Measurements from ENCODE around the gene ARL16.
A peak's percentile ranks its signal among the peaks of the same experiment; 100 is the strongest.

Gene ARL16

GRCh38 chr17:81666092-81666341 lies 17.6 kb downstream of the ARL16 start:
- TF ChIP-seq, protein P1, sequence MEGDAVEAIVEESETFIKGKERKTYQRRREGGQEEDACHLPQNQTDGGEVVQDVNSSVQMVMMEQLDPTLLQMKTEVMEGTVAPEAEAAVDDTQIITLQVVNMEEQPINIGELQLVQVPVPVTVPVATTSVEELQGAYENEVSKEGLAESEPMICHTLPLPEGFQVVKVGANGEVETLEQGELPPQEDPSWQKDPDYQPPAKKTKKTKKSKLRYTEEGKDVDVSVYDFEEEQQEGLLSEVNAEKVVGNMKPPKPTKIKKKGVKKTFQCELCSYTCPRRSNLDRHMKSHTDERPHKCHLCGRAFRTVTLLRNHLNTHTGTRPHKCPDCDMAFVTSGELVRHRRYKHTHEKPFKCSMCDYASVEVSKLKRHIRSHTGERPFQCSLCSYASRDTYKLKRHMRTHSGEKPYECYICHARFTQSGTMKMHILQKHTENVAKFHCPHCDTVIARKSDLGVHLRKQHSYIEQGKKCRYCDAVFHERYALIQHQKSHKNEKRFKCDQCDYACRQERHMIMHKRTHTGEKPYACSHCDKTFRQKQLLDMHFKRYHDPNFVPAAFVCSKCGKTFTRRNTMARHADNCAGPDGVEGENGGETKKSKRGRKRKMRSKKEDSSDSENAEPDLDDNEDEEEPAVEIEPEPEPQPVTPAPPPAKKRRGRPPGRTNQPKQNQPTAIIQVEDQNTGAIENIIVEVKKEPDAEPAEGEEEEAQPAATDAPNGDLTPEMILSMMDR (IDR thresholded peaks at IDR 0.05; ENCODE audit: borderline replicate concordance, control extremely low read depth, extremely low read depth, insufficient read depth, missing control alignments), result no peak
- in situ Hi-C loops (cut with MboI; ENCODE audit: low sequenced_read_pairs, unreplicated experiment), result no loop called here
- no peak for DNase-seq (ENCODE audit: low spot score)

DNA sequence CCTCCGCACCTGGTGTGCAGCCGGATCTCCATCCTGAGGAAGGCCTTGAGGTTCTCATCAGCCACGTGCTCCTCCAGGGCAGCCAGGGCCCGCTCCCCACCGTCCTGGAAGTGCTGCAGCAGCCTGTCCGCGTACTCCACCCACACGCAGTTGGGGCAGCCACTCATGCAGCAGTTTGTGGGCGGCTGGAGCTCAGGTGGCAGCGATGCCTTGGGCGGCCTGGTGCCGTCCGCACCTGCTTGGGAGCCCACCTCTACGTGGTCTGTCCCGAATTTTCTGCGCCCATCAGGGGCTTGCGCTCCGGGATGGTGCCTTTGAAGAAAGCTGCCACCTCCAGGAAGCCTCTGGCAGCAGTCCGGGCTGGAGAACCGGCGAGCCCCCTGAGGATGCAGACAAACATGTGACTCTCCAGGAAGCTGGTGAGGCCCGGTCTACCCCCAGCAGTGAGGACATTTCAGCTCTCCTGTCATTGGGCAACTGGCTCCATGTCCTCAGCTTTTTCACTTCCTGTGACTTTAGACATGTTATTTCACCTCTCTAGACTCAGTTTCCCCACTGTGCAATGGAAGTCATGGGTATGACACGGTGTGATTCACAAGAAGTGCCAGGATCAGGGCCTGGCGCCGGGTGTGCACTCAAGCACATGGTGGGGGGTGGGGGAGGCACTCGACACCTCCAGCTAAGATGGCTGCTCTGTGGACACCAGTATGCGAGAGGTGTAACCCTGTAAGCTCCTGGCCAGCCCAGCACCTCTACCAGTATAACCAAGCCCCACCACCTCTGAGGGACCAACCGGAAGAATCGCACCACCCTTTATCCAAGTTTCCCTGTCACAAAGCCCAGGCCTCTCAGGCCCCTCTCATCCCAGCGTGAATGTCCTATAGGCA lies 18.1 kb downstream of the ARL16 start:
- in situ Hi-C loops (cut with MboI; ENCODE audit: low sequenced_read_pairs, unreplicated experiment), result no loop called here
- TF ChIP-seq, protein P1 (IDR thresholded peaks at IDR 0.05; ENCODE audit: borderline replicate concordance, control extremely low read depth, extremely low read depth, insufficient read depth, missing control alignments), result no peak
- peak; percentile 76 for DNase-seq (ENCODE audit: low spot score)

DNA sequence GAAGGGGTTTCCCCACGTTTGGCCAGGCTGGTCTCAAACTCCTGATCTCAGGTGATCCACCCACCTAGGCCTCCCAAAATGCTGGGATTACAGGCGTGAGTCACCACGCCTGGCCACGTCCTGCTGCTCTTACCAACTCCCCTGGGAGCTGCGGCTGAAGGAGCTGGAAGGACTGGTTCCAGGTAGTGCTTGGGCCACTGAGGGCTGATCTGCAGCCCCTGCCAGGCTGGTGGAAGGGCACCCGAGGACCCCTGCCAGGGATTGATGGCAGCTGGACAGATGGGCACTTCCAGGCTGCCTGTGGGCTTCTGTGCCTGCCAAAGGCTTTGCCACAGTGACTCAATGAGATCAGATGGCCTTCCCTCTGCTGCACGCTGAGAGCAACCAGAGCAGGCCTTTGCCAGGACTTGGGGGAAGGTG lies 19.5 kb downstream of the ARL16 start:
- no peak for DNase-seq (ENCODE audit: low spot score)
- TF ChIP-seq, protein P1 (IDR thresholded peaks at IDR 0.05; ENCODE audit: borderline replicate concordance, control extremely low read depth, extremely low read depth, insufficient read depth, missing control alignments), result no peak
- in situ Hi-C loops (cut with MboI; ENCODE audit: low sequenced_read_pairs, unreplicated experiment), result no loop called here

DNA sequence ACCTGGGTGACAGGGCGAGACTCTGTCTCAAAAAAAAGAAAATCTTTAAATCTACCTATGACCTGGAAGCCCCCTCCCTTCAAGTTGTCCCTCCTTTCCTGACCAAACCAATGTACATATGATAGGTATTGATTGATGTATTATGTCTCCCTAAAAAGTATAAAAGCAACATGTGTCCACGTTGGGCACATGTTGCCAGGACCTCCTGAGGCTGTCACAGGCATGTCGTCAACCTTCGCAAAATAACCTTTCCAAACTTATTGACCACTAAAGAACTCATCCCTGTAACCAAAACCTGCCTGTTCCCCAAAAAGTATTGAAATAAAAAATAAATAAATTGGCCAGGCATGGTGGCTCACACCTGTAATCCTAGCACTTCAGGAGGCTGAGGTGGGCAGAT lies 21.6 kb downstream of the ARL16 start:
- TF ChIP-seq, protein P1 (IDR thresholded peaks at IDR 0.05; ENCODE audit: borderline replicate concordance, control extremely low read depth, extremely low read depth, insufficient read depth, missing control alignments), result no peak
- no peak for DNase-seq (ENCODE audit: low spot score)
- in situ Hi-C loops (cut with MboI; ENCODE audit: low sequenced_read_pairs, unreplicated experiment), result no loop called here

GRCh38 chr17:81660441-81660840 lies 23.2 kb downstream of the ARL16 start:
- TF ChIP-seq, protein P1 (IDR thresholded peaks at IDR 0.05; ENCODE audit: borderline replicate concordance, control extremely low read depth, extremely low read depth, insufficient read depth, missing control alignments), result no peak
- in situ Hi-C loops (cut with MboI; ENCODE audit: low sequenced_read_pairs, unreplicated experiment), result no loop called here
- DNase-seq (ENCODE audit: low spot score), result no peak

GRCh38 chr17:81659038-81659437 lies 24.6 kb downstream of the ARL16 start:
- TF ChIP-seq, protein P1 (IDR thresholded peaks at IDR 0.05; ENCODE audit: borderline replicate concordance, control extremely low read depth, extremely low read depth, insufficient read depth, missing control alignments), result no peak

More at GRCh38 chr17:81659038-81659437, 24.6 kb downstream of the ARL16 start:
- DNase-seq (ENCODE audit: low spot score), result no peak
- in situ Hi-C loops (cut with MboI; ENCODE audit: low sequenced_read_pairs, unreplicated experiment), result no loop called here

All from GM13976 (cell line).